Kasumi-1 (cell line): ENCODE results near the gene PTDSS2.

Experiments used
- DNase-seq, 2 experiments: peaks; one replicate each; lab custom pipeline; 2025; lab: John Stamatoyannopoulos, UW

Gene PTDSS2

GRCh38 chr11:530960-531831 lies 81.1 kb downstream of the PTDSS2 start:
- DNase-seq: no peak

- no peak for DNase-seq
These were observed 81.9 kb downstream of the PTDSS2 start for GRCh38 chr11:531919-532526.

- no peak for DNase-seq
These were observed 82.5 kb downstream of the PTDSS2 start for GRCh38 chr11:532527-532985.

- DNase-seq: no peak
These were observed 83.0 kb downstream of the PTDSS2 start for GRCh38 chr11:532986-533585.

GRCh38 chr11:533586-534395 lies 83.7 kb downstream of the PTDSS2 start:
- DNase-seq: no peak

GRCh38 chr11:534396-535209 lies 84.5 kb downstream of the PTDSS2 start:
- DNase-seq: peak in 1 of 2 experiments; percentile 53

- no peak for DNase-seq
These were observed 85.1 kb downstream of the PTDSS2 start for GRCh38 chr11:535210-535518.

GRCh38 chr11:535519-536454 lies 85.7 kb downstream of the PTDSS2 start, which contains the start of gene HRAS:
Gene HRAS (minus strand): TSS chr11:535576.
- peak; percentile 93 to 96 for DNase-seq

- DNase-seq: peak; percentile 91 to 95
These were observed 87.0 kb downstream of the PTDSS2 start, which contains the start of gene LRRC56 for GRCh38 chr11:536841-537621. Gene LRRC56 (plus strand): TSS chr11:537527. CDS start chr11:540685, 3,158 bp downstream.

GRCh38 chr11:537622-538430 lies 87.7 kb downstream of the PTDSS2 start:
- no peak for DNase-seq

GRCh38 chr11:538431-539051 lies 88.5 kb downstream of the PTDSS2 start:
- DNase-seq: no peak

- no peak for DNase-seq
These were observed 89.9 kb downstream of the PTDSS2 start for GRCh38 chr11:539971-540481.
